NCI-H2107 (cell line): ENCODE results near the gene OPTN.

ENCODE experiments used
- DNase-seq: peaks from one replicate; lab custom pipeline; 2025; lab: John Stamatoyannopoulos, UW

OPTN gene

DNA sequence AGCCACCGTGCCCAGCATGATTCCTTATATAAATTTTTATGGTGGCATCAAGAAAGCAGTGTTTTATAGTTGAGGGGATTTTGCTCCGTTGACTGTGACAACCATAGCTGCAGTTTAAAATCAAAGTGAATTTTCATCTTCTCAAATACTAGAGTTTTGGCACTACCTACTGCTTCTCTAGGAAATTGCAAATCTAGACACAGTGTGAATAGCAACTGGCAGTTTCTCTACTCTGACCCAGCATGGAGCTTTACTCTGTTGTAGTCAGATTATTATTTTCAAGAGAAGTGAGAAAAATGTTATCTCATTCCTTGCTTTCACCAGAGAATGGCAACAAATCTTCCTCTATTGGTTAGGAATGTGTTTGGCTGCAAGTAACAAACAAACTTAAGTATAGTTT, 84.3 kb downstream of the OPTN start:
- DNase-seq: no peak

DNA sequence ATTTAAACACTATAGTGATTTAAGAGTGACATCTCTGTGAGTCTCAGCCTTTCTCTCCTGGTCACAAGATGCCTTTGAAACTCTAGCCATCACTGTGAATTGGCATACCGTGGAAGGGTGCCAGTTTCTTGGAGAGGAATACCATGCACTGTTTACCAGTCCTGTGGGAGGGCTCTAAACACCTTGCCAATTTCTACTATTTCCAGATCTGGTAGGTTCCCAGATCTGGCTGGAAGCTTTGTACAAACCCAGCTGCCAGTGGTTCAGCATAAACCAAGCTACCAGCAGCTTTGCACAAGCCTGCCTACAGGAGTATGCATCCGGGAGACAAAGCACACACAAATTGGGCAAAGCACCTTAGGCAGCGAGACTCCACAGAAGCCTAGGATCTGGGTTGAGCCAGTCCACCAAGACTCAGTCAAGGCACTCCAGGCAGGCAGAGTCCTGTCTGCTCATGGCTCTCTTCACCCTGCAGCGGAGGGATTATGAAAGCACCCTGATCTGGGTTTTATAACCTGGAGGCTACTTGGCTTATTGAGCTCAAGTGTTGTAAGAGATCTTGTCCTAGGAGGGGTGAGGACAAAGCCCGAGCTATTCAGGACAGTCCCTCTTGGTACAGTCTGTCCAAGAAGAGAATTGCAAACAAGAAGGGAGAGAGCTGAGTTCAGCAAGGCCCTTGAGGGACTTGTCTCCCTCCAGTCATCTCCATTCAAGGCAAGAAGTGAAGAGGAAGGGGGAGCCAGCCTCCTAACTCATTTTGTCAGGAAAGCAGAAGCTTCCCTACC, 85.0 kb downstream of the OPTN start:
- DNase-seq: peak; percentile 19

DNA sequence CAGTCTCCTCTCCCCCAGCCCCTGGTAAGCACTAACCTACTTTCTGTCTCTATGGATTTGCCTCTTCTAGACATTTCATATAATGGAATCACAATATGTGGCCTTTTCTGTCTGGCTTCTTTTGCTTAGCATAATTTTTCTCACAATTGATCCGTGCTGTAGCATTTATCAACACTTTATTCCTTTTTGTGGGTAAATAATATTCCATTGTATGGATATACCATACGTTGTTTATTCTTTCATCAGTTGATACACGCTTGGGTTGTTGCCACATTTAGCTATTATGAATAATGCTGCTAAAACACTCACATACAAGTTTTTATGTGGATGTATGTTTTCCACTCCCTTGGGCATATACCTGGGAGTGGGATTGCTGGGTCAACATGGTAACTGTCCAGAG, 87.2 kb downstream of the OPTN start:
- DNase-seq: no peak
